Loucy (cell line): ENCODE results near the gene TRIO.

Source experiments
- CTCF ChIP-seq: fragments of 200-600 bp; sonication (generic); conservative IDR thresholded peaks from 2 replicates; pipeline ENCODE4 v1.5.1; 2014; ENCODE audit warnings: mild to moderate bottlenecking, antibody characterized with exemption, low read length
- EZH2phosphoT487 ChIP-seq: fragments of 200-600 bp; IDR thresholded peaks from 2 replicates; pipeline ENCODE4 v1.6.1; 2018; ENCODE audit warnings: antibody characterized with exemption, mild to moderate bottlenecking, moderate library complexity, borderline replicate concordance

- TF ChIP-seq CTCF (no peak), EZH2phosphoT487 (no peak)
Observed at GRCh38 chr5:14123974-14124482, 19.1 kb upstream of the TRIO start.
